Measurements from ENCODE around the gene METTL4.

DNA sequence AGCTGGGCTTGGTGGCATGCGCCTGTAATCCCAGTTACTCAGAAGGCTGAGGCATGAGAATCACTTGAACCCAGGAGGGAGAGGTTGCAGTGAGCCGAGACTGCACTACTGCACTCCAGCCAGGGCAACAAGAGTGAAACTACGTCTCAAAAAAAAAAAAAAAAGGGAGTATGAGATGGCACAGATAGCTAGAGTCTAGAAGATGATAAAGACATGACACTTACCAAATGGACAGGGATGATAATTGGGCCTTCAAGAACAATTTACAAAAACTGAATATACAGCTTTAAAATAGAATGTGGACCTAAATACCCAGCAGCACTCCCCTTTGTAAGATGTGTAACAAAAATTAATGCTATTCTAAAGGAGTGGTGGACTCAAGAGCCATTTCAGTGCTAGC lies 2.7 kb downstream of the METTL4 start:
- TF ChIP-seq SNAI2 (CRISPR knock-in tag; IDR thresholded peaks at IDR 0.05): no peak
- TF ChIP-seq ZFP30 (CRISPR knock-in tag; IDR thresholded peaks at IDR 0.05): no peak
- no peak for TF ChIP-seq ARNTL (CRISPR knock-in tag; IDR thresholded peaks at IDR 0.05; ENCODE audit: borderline replicate concordance, low read depth)
- TF ChIP-seq RARB (CRISPR knock-in tag; IDR thresholded peaks at IDR 0.05): no peak
- TF ChIP-seq, protein P1, sequence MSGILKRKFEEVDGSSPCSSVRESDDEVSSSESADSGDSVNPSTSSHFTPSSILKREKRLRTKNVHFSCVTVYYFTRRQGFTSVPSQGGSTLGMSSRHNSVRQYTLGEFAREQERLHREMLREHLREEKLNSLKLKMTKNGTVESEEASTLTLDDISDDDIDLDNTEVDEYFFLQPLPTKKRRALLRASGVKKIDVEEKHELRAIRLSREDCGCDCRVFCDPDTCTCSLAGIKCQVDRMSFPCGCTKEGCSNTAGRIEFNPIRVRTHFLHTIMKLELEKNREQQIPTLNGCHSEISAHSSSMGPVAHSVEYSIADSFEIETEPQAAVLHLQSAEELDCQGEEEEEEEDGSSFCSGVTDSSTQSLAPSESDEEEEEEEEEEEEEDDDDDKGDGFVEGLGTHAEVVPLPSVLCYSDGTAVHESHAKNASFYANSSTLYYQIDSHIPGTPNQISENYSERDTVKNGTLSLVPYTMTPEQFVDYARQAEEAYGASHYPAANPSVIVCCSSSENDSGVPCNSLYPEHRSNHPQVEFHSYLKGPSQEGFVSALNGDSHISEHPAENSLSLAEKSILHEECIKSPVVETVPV (CRISPR knock-in tag; IDR thresholded peaks at IDR 0.05): no peak
- no peak for TF ChIP-seq ESRRG (CRISPR knock-in tag; IDR thresholded peaks at IDR 0.05)
- no peak for TF ChIP-seq TSHZ2 (CRISPR knock-in tag; IDR thresholded peaks at IDR 0.05)
- TF ChIP-seq PATZ1 (CRISPR knock-in tag; IDR thresholded peaks at IDR 0.05; ENCODE audit: borderline replicate concordance): no peak
- TF ChIP-seq ZC3H10 (CRISPR knock-in tag; IDR thresholded peaks at IDR 0.05): no peak
